HG03175 (cell line): ENCODE results near the gene FASTK.

Experiments used
- ATAC-seq: cut with Tn5 transposase; IDR thresholded peaks from one replicate; pipeline ENCODE4 v1.9.1; 2021; ENCODE audit warnings: mild to moderate bottlenecking, moderate library complexity; ENCODE audit not compliant: unreplicated experiment

FASTK gene

GRCh38 chr7:151068069-151068773, 12.4 kb downstream of the FASTK start:
- ATAC-seq: no peak

DNA sequence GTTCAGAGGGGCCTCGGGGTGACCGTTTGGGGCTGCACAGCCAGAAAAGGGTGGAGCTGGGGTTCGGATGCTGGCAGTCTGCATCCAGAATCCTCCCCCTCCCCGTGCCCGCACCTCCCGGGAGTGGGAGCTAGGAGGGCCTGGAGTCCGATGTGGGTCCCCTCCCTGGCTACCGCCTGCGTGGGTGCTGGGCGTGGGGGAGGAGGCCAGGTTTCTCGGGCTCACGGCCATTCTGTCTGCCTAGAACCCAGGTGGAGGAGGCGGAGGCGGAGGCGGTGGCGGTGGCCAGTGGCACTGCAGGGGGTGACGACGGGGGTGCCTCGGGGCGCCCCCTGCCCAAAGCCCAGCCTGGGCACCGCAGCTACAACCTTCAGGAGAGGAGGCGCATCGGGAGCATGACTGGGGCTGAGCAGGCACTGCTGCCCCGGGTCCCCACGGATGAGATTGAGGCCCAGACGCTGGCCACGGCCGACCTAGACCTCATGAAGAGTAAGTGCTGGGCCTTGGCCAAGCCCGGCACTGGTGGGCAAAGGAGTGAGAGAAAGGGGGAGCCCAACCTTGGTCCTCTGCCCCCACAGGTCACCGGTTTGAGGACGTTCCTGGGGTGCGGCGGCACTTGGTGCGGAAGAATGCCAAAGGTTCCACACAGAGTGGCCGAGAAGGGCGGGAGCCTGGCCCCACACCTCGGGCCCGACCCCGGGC, 14.2 kb downstream of the FASTK start:
- ATAC-seq: no peak

- ATAC-seq: no peak
Measured at GRCh38 chr7:151065516-151065915, 15.1 kb downstream of the FASTK start.

GRCh38 chr7:151064993-151065392, 15.6 kb downstream of the FASTK start:
- ATAC-seq: no peak

- ATAC-seq: no peak
Measured at GRCh38 chr7:151064454-151064853, 16.2 kb downstream of the FASTK start.

GRCh38 chr7:151063212-151063561, 17.4 kb downstream of the FASTK start:
- ATAC-seq: no peak

- ATAC-seq: no peak
Measured at GRCh38 chr7:151062399-151063211, 18.0 kb downstream of the FASTK start.

DNA sequence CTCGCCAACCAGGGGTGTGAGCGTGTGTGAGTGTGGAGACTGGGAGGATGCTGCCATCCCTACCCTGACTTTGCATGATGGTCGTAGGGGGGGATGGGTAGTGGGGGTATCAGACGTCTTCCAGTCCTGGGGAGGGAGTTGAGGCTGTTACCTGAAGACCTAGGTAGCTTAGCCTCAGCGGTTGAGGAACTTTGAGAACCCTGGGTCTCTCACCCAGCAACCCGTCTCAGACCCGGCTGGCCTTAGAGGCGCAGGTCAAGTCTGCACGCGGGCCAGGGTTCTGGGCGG, 18.6 kb downstream of the FASTK start:
- no peak for ATAC-seq

DNA sequence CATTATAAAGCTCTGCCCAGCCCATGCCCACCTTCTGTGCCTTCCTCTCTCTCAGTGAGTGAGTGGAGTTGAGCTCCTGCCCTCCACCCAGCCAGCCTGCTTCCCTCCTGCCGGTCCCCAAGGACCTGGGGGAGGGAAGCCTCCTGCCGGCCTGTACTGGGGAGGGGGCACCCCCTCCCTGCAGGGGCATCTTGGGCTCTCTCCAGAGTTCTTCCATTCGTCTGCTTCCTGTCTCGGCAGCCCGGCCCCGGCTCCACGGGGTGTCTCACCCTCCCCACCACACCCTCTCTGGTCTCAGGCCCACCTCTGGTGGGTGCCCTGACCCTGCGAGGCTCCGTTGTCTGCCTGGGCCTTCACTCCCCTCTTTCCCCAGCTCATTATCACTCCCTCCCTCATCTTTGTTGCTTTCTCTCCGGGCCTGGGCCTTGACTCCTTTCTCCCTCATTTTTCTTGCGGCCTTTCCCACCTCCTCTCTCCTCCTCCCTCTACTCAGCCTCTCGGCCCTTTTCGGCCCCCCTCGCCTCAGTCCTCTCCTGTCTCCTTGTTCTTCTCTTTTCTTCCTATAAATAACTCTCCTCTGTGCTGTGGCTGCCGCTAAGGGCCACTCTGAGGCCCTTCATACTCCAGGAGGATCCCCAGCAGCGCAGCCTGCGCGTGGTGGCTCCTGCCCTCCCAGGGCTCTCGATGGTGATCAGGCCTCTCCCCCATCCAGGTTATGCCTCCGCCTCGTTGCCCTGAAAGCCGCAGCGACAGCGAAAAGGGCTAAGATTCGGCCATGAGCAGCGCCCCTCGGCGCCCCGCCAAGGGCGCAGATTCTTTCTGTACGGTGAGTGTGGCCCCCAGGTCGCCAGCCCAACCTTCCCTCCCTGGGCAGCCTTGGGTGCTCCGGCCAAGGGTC, 19.1 kb downstream of the FASTK start:
- no peak for ATAC-seq

DNA sequence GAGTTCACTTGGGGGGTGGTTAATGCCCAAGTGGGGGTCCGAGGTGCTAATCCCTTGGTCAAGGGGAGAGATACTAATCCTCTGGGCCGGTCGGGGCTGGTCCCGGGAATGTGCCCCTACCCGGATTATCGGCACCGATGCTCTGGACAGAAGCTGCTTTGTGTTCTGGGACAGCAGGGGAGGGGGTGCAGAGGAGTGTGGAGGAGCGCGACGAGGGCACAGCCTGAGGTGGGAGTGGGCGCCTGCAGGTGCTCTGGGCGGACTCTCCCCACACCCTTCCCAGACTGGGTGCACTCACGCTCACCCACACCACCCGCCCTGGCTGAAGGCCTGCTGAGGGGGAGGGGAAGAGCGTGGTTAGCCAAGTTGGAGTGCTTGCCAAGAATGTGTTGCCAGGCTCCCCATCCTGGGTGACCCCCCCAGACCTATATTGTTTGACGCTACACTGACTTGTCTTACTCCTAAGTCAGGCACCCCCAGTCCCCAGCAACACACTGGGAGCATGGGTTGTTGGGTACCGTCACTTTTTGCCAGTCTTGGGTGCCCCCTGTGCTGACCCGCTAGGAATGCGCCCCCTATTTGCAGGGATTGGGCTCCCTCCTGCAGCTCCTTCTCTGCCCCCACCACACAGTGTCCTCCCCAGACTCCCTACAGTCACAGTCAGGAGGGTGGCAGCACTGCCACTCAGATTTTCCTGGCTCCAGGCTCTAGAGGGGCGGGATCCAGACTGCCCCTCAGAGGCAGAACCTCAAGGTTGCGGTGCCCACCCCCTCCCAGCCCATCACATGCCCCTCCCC, 20.0 kb downstream of the FASTK start:
- no peak for ATAC-seq

GRCh38 chr7:151060113-151060415, 20.5 kb downstream of the FASTK start:
- no peak for ATAC-seq

- ATAC-seq: peak; percentile 31
Measured at GRCh38 chr7:151059367-151060112, 21.1 kb downstream of the FASTK start, which contains the start of gene SLC4A2. Gene SLC4A2, plus strand, starts transcription at chr7:151059589. Its CDS starts 2,399 bp downstream, at chr7:151061988.

DNA sequence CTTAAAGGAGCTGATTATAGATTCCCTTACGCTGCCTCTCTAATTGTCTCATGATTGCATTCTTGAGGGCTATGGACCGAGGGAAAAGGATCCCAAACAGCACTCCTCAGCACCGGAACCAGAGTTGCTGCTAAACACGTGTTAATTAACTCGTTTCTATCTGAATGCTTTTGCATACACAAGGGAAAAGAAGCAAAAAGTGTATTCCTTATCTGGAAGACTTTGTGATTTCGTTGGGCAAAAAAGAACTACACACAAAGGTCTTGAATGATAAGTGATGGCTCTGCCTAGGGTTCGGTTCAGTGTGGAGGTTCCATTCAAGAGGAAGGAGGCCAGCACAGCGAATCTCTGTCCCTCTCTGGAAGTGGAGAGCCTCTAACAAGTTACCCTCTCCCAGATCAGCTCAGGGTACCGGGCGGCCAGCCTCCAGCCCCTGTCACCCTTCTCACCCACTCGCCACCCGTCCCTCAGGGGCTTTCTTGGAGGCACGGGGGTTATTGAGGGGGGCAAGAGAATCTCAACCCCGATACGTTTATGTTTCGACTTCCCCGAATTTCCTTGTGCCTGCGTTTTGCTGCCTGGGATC, 21.7 kb downstream of the FASTK start:
- no peak for ATAC-seq

GRCh38 chr7:151057989-151058780, 22.4 kb downstream of the FASTK start:
- ATAC-seq: peak; percentile 89

DNA sequence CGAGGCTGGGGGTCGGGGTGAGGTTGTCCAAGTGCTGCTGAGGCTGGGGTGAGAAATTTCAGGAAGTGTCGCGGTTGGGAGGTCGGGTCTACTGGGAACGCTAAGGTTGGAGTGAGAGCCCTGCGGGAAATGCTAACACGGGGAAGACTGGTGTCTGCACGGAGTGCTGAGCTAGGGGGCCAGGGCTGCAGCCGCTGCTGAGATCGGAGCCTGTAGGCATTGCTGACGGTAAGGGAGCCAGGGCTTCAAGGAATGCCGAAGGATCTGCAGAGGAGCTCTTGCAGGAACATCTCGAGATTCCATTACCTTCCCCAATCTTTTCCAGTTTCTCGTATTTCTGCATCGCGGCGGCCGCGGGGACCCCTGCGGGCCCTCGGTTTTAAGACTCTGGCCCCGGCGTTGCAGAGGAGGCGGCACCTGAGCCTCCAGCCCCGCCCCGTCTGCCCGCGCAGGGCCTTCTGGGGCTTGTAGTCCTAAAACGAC, 23.1 kb downstream of the FASTK start, which contains the start of gene CDK5:
TSS of gene CDK5 (minus strand) at position 392 of the 483 bp plus-strand sequence. CDS start at position 343, 49 bp downstream.
- ATAC-seq: peak; percentile 8

- no peak for ATAC-seq
Measured at GRCh38 chr7:151056666-151057505, 23.7 kb downstream of the FASTK start.

DNA sequence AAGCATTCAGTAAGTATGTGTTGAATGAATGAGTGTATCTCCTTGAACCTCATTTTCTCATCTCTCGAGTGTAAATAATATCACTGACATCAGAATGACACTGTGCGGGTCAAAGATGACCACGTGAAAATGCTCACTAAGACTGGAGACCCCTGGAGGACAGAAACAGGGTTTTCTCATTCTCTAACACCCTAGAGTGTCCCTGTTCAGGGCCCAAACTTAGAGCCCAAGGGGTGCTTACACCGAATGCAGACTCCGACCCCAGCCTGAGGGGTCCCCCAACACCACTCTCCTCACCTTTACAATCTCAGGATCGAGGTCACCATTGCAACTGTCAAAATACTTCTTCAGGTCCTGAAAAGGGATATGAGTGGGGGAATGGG, 24.3 kb downstream of the FASTK start:
- no peak for ATAC-seq
